Measurements from ENCODE around the gene APBA2. TPM values are rescaled to one million over a fixed set of nuclear protein-coding genes. Genes with fewer than 3 reads are reported as not detected.

APBA2 gene
- total RNA-seq, 1 donor from 2014 or later: 3.8 TPM

DNA sequence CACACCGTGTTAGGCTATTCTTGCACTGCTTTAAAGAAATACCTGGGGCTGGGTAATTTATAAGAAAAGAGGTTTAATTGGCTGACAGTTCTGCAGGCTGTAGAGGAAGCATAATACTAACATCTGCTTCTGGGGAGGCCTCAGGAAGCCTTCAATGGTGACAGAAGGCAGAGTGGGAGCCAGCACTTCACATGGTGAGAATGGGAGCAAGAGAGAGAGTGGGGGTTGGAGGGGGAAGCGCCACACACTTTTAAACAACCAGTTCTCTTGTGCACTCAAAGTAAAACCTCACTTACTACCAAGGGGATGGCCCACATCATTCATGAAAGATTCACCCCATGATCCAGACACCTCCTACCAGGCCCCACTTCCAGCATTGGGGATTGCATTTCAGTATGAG lies 181.1 kb downstream of the APBA2 start:
- no peaks in the 10 kb centered on the region for H3K36me3 ChIP-seq
- no peak for ATAC-seq
- no peaks in the 10 kb centered on the region for H3K4me1 ChIP-seq
- no peaks in the 10 kb centered on the region for H3K9me3 ChIP-seq
- intact Hi-C loops (cut with DNase I): no loop called here
- no peaks in the 10 kb centered on the region for H3K27me3 ChIP-seq (ENCODE audit: low read depth)
- TF ChIP-seq, protein P1, sequence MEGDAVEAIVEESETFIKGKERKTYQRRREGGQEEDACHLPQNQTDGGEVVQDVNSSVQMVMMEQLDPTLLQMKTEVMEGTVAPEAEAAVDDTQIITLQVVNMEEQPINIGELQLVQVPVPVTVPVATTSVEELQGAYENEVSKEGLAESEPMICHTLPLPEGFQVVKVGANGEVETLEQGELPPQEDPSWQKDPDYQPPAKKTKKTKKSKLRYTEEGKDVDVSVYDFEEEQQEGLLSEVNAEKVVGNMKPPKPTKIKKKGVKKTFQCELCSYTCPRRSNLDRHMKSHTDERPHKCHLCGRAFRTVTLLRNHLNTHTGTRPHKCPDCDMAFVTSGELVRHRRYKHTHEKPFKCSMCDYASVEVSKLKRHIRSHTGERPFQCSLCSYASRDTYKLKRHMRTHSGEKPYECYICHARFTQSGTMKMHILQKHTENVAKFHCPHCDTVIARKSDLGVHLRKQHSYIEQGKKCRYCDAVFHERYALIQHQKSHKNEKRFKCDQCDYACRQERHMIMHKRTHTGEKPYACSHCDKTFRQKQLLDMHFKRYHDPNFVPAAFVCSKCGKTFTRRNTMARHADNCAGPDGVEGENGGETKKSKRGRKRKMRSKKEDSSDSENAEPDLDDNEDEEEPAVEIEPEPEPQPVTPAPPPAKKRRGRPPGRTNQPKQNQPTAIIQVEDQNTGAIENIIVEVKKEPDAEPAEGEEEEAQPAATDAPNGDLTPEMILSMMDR (IDR thresholded peaks at IDR 0.05): no peak
- H3K4me3 ChIP-seq: no peak overlapping the region
- H3K27ac ChIP-seq: no peak overlapping the region
- no peak for DNase-seq

DNA sequence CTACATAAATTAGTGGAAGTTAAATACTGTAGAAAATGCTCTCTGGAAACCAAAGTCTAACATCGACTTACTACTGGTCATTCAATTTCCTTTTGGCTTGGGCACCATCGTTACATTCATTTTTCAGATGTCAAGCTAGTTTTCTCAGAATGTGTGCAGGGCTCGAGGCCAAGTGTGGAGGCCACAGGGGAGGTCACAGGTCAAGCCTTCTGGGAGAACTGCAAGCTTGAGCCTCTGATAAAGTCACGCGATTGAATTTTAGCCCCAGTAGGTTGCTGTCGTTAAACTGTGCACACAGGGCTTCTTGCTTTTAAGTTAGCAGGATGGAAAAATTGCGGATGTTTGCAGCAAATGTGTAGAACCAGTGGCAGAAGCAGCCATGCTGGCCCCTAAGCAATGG lies 182.2 kb downstream of the APBA2 start:
- Histone ChIP-seq H3K27me3 (ENCODE audit: low read depth) (no peaks in the 10 kb centered on the region), H3K27ac (no peak overlapping the region), H3K4me3 (no peak overlapping the region), H3K4me1 (no peaks in the 10 kb centered on the region), H3K36me3 (no peaks in the 10 kb centered on the region), H3K9me3 (no peaks in the 10 kb centered on the region)
- intact Hi-C loops (cut with DNase I): no loop called here
- ATAC-seq (no peak), DNase-seq (no peak)
- TF ChIP-seq, protein P1 (IDR thresholded peaks at IDR 0.05): no peak

DNA sequence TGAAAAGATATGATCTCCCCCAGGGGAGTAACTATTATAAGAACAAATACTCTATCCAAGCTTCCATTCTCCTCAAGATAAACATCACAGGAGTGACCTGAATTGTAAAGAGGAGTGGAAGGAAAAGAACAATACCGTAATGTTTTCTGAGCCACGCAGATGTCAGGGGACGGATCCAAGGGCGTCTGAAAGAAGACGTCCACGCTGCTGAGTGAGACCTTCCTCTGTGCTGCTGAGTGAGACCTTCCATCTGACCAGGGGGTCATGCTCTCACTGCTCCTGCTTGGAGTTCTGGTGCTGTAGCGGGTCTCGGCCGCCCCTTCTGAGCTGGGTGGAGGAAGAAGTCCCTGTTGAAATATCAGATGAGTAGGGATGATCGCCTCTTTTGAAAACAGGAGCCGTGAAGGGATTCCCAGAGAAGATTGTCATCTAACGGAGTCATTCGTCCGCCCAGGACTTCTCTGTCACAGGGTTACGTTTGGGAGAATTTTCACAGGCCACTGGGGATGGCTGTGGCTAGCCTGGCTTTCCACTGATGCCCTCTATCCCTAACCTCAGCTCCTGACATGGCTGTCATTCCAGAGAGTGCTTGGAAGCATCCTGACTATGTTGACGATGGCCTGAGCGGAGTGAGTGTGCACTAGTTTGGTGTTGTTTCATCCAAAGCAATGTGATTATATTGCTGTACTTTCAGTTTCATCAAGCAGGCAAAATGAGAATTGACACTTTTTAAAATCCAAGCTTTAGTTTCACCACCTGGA lies 184.9 kb downstream of the APBA2 start:
- H3K4me3 ChIP-seq: no peak overlapping the region
- intact Hi-C loops (cut with DNase I): no loop called here
- TF ChIP-seq, protein P1 (IDR thresholded peaks at IDR 0.05): no peak
- no peaks in the 10 kb centered on the region for H3K27me3 ChIP-seq (ENCODE audit: low read depth)
- no peak for DNase-seq
- ATAC-seq: no peak
- no peak overlapping the region for H3K27ac ChIP-seq
- H3K9me3 ChIP-seq: no peaks in the 10 kb centered on the region
- no peaks in the 10 kb centered on the region for H3K36me3 ChIP-seq
- no peaks in the 10 kb centered on the region for H3K4me1 ChIP-seq

GRCh38 chr15:29071232-29071881 lies 185.6 kb downstream of the APBA2 start:
- intact Hi-C loops (cut with DNase I): no loop called here
- no peak for DNase-seq
- no peak for ATAC-seq
- no peaks in the 10 kb centered on the region for H3K9me3 ChIP-seq
- no peak overlapping the region for H3K4me3 ChIP-seq
- H3K27me3 ChIP-seq (ENCODE audit: low read depth): no peaks in the 10 kb centered on the region
- TF ChIP-seq, protein P1 (IDR thresholded peaks at IDR 0.05): no peak
- H3K4me1 ChIP-seq: no peaks in the 10 kb centered on the region
- no peaks in the 10 kb centered on the region for H3K36me3 ChIP-seq
- H3K27ac ChIP-seq: no peak overlapping the region

GRCh38 chr15:29071882-29072273 lies 186.1 kb downstream of the APBA2 start:
- no peak for DNase-seq
- no peak for ATAC-seq
- TF ChIP-seq, protein P1 (IDR thresholded peaks at IDR 0.05): no peak

More at GRCh38 chr15:29071882-29072273, 186.1 kb downstream of the APBA2 start:
- no peaks in the 10 kb centered on the region for H3K9me3 ChIP-seq
- no peaks in the 10 kb centered on the region for H3K27me3 ChIP-seq (ENCODE audit: low read depth)
- H3K36me3 ChIP-seq: no peaks in the 10 kb centered on the region
- intact Hi-C loops (cut with DNase I): no loop called here
- no peak overlapping the region for H3K4me3 ChIP-seq
- H3K27ac ChIP-seq: no peak overlapping the region
- no peaks in the 10 kb centered on the region for H3K4me1 ChIP-seq

Data from lower lobe of right lung (tissue), 2 donors.